Right hindlimb (tissue), 1 donor: ENCODE measurements around the gene MTHFD2L.

Experiments used
- DNase-seq: peaks from one replicate; pipeline ENCODE4 v3.0.0-alpha.2; 2018

MTHFD2L gene

DNA sequence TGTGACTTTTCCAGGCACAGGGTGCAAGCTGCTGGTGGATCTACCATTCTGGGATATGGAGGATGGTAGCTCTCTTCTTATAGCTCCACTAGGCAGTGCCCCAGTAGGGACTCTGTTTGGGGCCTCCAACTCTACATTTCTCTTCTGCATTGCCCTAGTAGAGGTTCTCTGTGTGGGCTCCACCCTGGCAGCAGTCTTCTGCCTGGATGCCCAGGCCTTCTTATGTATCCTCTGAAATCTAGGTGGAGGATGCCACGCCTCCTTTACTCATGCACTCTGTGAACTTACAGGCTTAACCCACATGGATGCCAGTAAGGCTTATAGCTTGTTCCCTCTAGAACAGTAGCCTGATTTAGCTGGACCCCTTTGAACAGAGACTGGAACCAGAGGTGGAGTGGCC, 186.1 kb downstream of the MTHFD2L start:
- no peak for DNase-seq
